Adrenal gland (tissue), 12 donors: ENCODE measurements around the gene DHPS. TPM values are rescaled to one million over a fixed set of nuclear protein-coding genes. Genes with fewer than 3 reads are reported as not detected.
"Not testable (repeated sequence)": the region's sequence is repeated elsewhere in the genome, so short reads cannot be mapped to it uniquely, and the experiment has no call there.

Experiments
- DNase-seq, 7 donors: peaks; one replicate each; pipeline ENCODE4 v3.0.0-alpha.2; 2019 to 2020
- H3K27ac ChIP-seq, 5 donors: fragments of 200-600 bp; sonication (generic) in 4 of 5; 1 replicate in 3 of 5; 2 replicates in 2 of 5; pipeline versions ENCODE4 v1.5.1 to v1.8.0; 2016 to 2020; ENCODE audit warnings: mild to moderate bottlenecking in 1 of 5
- H3K27me3 ChIP-seq: fragments of 200-600 bp; 2 replicates; pipeline ENCODE4 v1.8.0; 2021
- H3K36me3 ChIP-seq, 2 donors: fragments of 200-600 bp; replicated peaks in 1 of 2; 1 replicate in 1 of 2; 2 replicates in 1 of 2; pipeline versions ENCODE4 v1.5.1 to v1.8.0; 2018 to 2022
- H3K4me1 ChIP-seq, 2 donors: fragments of 200-600 bp; replicated peaks in 1 of 2; 1 replicate in 1 of 2; 2 replicates in 1 of 2; pipeline versions ENCODE4 v1.5.1 to v1.8.0; 2018 to 2021
- H3K4me3 ChIP-seq, 4 donors: fragments of 200-600 bp; sonication (generic) in 3 of 4; one replicate each; pipeline ENCODE4 v1.5.1; 2016 to 2018
- H3K9me3 ChIP-seq, 3 donors: fragments of 200-600 bp; sonication (generic) in 1 of 3; replicated peaks in 1 of 3; 1 replicate in 2 of 3; 2 replicates in 1 of 3; pipeline versions ENCODE4 v1.5.1 to v1.8.0; 2016 to 2021
- CTCF ChIP-seq, 6 experiments: fragments of 450-650 bp in 4 of 6; fragments of 200-600 bp in 2 of 6; sonication (generic) in 1 of 6; IDR thresholded peaks; 1 replicate in 5 of 6; 2 replicates in 1 of 6; pipeline versions ENCODE4 v1.5.1 to v1.8.0; 2016 to 2021; ENCODE audit warnings: antibody characterized with exemption in 6 of 6, mild to moderate bottlenecking in 2 of 6, moderate library complexity in 1 of 6
- POLR2A ChIP-seq, 2 donors: fragments of 450-650 bp; IDR thresholded peaks; one replicate each; pipeline ENCODE4 v1.6.1; 2017; ENCODE audit warnings: antibody characterized with exemption in 2 of 2, mild to moderate bottlenecking in 2 of 2, moderate library complexity in 1 of 2
- WGBS, 4 donors: extraction: QIAGEN DNeasy Blood & Tissue Kit in 2 of 4; methylation state at CpG; one replicate each; pipeline versions ENCODE4 v1.1.5 to v1.1.7; 2013 to 2017; 5-methylcytosine and 5-hydroxymethylcytosine counted together
- intact Hi-C, 2 donors: fragments of 100-400 bp; cut with DNase I; formaldehyde crosslinking; loops; one replicate each; pipeline versions ENCODE4 v1.14.1 to v1.15.0; 2022 to 2023
- polyA plus RNA-seq, 3 donors: library from polyadenylated mRNA; stranded (reverse); fragments of 200-250 nt in 2 of 3; fragments of 350-450 nt in 1 of 3; fragmentation: Illumina TruSeq in 1 of 3; extraction: RNeasy Lipid Tissue Mini Kit (QIAGEN cat#74804) in 1 of 3; gene quantifications; one replicate each; pipeline ENCODE4 v1.2.3, GENCODE V29; 2013 to 2014
- total RNA-seq, 9 donors: library from RNA; depleted of rRNA in 4 of 9; stranded (reverse); fragments of >200 nt in 4 of 9; fragments of 120-200 nt in 1 of 9; fragmentation: NEBNext Ultra II Directional in 1 of 9; extraction: Animal tissue kit (Norgen Biotek cat#: 25700) in 1 of 9; gene quantifications; one replicate each; pipeline versions ENCODE4 v1.1.0 to v1.2.4, GENCODE V29; 2013 to 2023
- donor health status: healthy with polysubstance abuse.
- donor health status: Bipolar disorder and iron deficiency.
- donor health status: DM: yes; HTN: yes; CAD: no.
- donor health status: DM: no; HTN: no; CAD: no.
- donor health status: DM: no; HTN: no; CAD: no.
- donor health status: DM: yes; HTN: yes; CAD: no.

DHPS gene
- total and polyA plus RNA-seq, 12 donors: 64.5 to 197 (median 124) TPM

- H3K9me3 ChIP-seq: no peaks in the 10 kb centered on the region
- H3K27me3 ChIP-seq: no peaks in the 10 kb centered on the region
- TF ChIP-seq CTCF (IDR thresholded peaks at IDR 0.05): no peak
- TF ChIP-seq POLR2A (IDR thresholded peaks at IDR 0.05): no peak
- 80 to 84% (median 83%) methylated on average over 6 of the region's 6 CpGs for WGBS, 4 donors
- H3K4me1 ChIP-seq: peaks cover 10 to 18% of the 10 kb centered on the region in 2 donors
- no peak overlapping the region for H3K4me3 ChIP-seq
- H3K27ac ChIP-seq: no peak overlapping the region
- peaks cover 0 to 32% of the 10 kb centered on the region in 2 donors for H3K36me3 ChIP-seq
- no peak for DNase-seq
- intact Hi-C loops: no loop called here
Observed at GRCh38 chr19:12698138-12698537, 16.5 kb upstream of the DHPS start.

GRCh38 chr19:12697425-12697824, 15.7 kb upstream of the DHPS start:
- DNase-seq, H3K9me3 ChIP-seq, H3K27me3 ChIP-seq, intact Hi-C loops, H3K4me3 ChIP-seq: not testable (repeated sequence)
- H3K4me1 ChIP-seq: peaks cover 10 to 18% of the 10 kb centered on the region in 2 donors
- peaks cover 0 to 25% of the 10 kb centered on the region in 2 donors for H3K36me3 ChIP-seq
- H3K27ac ChIP-seq: peak overlapping the region in 1 of 5 donors; percentile 85
- WGBS, 4 donors: 92 to 96% (median 95%) methylated on average over 17 to 22 of the region's 22 CpGs

- H3K4me1 ChIP-seq: peaks cover 10 to 18% of the 10 kb centered on the region in 2 donors
- peaks cover 0 to 17% of the 10 kb centered on the region in 2 donors for H3K36me3 ChIP-seq
- DNase-seq: peak; percentile 93 to 99 (median 96)
- whole genome bisulfite sequencing, 4 donors: 6 to 19% (median 7%) methylated on average over 19 to 59 of the region's 59 CpGs
- TF ChIP-seq CTCF (IDR thresholded peaks at IDR 0.05): no peak
- TF ChIP-seq POLR2A (IDR thresholded peaks at IDR 0.05): peak in 1 of 2 donors; percentile 67
- H3K9me3 ChIP-seq: no peaks in the 10 kb centered on the region
- intact Hi-C loops: no loop called here
- peak within 1 kb of the TSS in 4 of 5 donors; percentile 69 to 85 (median 84) for H3K27ac ChIP-seq
- H3K27me3 ChIP-seq: no peaks in the 10 kb centered on the region
- H3K4me3 ChIP-seq: peak within 1 kb of the TSS; percentile 21 to 89 (median 62)
Observed at GRCh38 chr19:12696366-12697335, 15.0 kb upstream of the DHPS start, which contains the start of gene FBXW9. Gene FBXW9, minus strand, starts transcription at chr19:12696631. Its CDS starts 50 bp downstream, at chr19:12696581.

GRCh38 chr19:12695997-12696365, 14.3 kb upstream of the DHPS start:
- H3K36me3 ChIP-seq: peaks cover 0 to 11% of the 10 kb centered on the region in 2 donors
- peak overlapping the region in 1 of 5 donors; percentile 85 for H3K27ac ChIP-seq
- peak overlapping the region; percentile 21 to 89 (median 62) for H3K4me3 ChIP-seq
- no peak for DNase-seq
- peaks cover 10 to 18% of the 10 kb centered on the region in 2 donors for H3K4me1 ChIP-seq
- H3K27me3 ChIP-seq: no peaks in the 10 kb centered on the region
- intact Hi-C loops: no loop called here
- TF ChIP-seq CTCF (IDR thresholded peaks at IDR 0.05) (no peak), POLR2A (IDR thresholded peaks at IDR 0.05) (no peak)
- H3K9me3 ChIP-seq: no peaks in the 10 kb centered on the region
- 1 to 3% methylated on average over 36 of the region's 36 CpGs; no CpG with 5 or more reads in 2 of the 4 donors for WGBS, 4 donors
